GM12878 (cell line): Measurements from ENCODE around the gene AGBL3. TPM values are rescaled to one million over a fixed set of nuclear protein-coding genes. Genes with fewer than 3 reads are reported as not detected.

Experiments used
- ATAC-seq: fragments of 200-7000 bp; cut with Tn5 transposase; 3 replicates; pipeline ENCODE4 v1.9.1; 2020; ENCODE audit warnings: mild to moderate bottlenecking, moderate library complexity
- BruUV-seq: library from RNA; stranded (reverse); fragments of 400-500 nt; replicated peaks from 2 replicates; lab custom pipeline; 2021; lab: Mats Ljungman, UMichigan
- CTCF ChIA-PET: fragments of 300-600 bp; sonication (Branson Sonifier 250); formaldehyde crosslinking; extraction: SDS; loops from one replicate; lab custom pipeline; 2021; ENCODE audit warnings: inconsistent platforms; lab: Yijun Ruan, JAX
- POLR2A ChIA-PET: fragments of 350-600 bp; formaldehyde crosslinking; extraction: SDS; loops from one replicate; lab custom pipeline; 2021; ENCODE audit warnings: inconsistent platforms; lab: Charles Lee
- RAD21 ChIA-PET: fragments of 300-600 bp; sonication (Branson Sonifier 250); formaldehyde crosslinking; loops from one replicate; lab custom pipeline; 2023; ENCODE audit warnings: antibody characterized with exemption; ENCODE audit not compliant: unreplicated experiment; lab: Charles Lee
- SMC1A ChIA-PET: fragments of 300-600 bp; sonication (Branson Sonifier 250); formaldehyde crosslinking; loops from one replicate; lab custom pipeline; 2023; ENCODE audit not compliant: unreplicated experiment, uncharacterized antibody; lab: Charles Lee
- DNase-seq: peaks from one replicate; pipeline ENCODE4 v3.0.0-alpha.2; 2011; ENCODE audit warnings: low read depth, low spot score
- FAIRE-seq: peaks from 3 replicates; lab custom pipeline; 2011; peaks lifted over from hg19 to GRCh38; lab: Jason Lieb, UNC
- H2AFZ ChIP-seq: 2 replicates; pipeline ENCODE4 v1.6.0; 2011; ENCODE audit warnings: low read depth, low read length, control low read depth; ENCODE audit not compliant: control insufficient read depth
- H3K27ac ChIP-seq: 2 replicates; pipeline ENCODE4 v1.5.1; 2011; ENCODE audit warnings: control low read depth; ENCODE audit not compliant: control insufficient read depth, insufficient read depth
- H3K27me3 ChIP-seq, 2 experiments: replicated peaks in 1 of 2; 2 replicates each; pipeline versions ENCODE4 v1.6.0 to v1.6.1; 2011; ENCODE audit warnings: low read length in 1 of 2; ENCODE audit not compliant: control insufficient read depth in 2 of 2, insufficient read depth in 2 of 2
- H3K36me3 ChIP-seq, 2 experiments: 2 replicates each; pipeline ENCODE4 v1.5.1; 2011; ENCODE audit warnings: low read length in 1 of 2; ENCODE audit not compliant: control insufficient read depth in 2 of 2, insufficient read depth in 2 of 2
- H3K4me1 ChIP-seq: 2 replicates; pipeline ENCODE4 v1.6.1; 2011; ENCODE audit warnings: mild to moderate bottlenecking, low read length, moderate library complexity, mixed read lengths; ENCODE audit not compliant: control insufficient read depth, insufficient read depth
- H3K4me2 ChIP-seq: 2 replicates; pipeline ENCODE4 v1.6.0; 2011; ENCODE audit warnings: control low read depth; ENCODE audit not compliant: control insufficient read depth, insufficient read depth
- H3K4me3 ChIP-seq: fragments of 200-600 bp; sonication (generic); 2 replicates; pipeline ENCODE4 v1.5.1; 2016
- H3K79me2 ChIP-seq: 2 replicates; pipeline ENCODE4 v1.6.0; 2011; ENCODE audit warnings: low read length; ENCODE audit not compliant: control insufficient read depth, insufficient read depth
- H3K9ac ChIP-seq: 2 replicates; pipeline ENCODE4 v1.8.0; 2011; ENCODE audit warnings: low read length, control low read depth, mixed read lengths; ENCODE audit not compliant: control insufficient read depth, insufficient read depth
- H3K9me3 ChIP-seq: replicated peaks from 3 replicates; pipeline ENCODE4 v1.5.1; 2011; ENCODE audit warnings: mild to moderate bottlenecking, low read length; ENCODE audit not compliant: control insufficient read depth, insufficient read depth
- H4K20me1 ChIP-seq: 2 replicates; pipeline ENCODE4 v1.6.0; 2011; ENCODE audit not compliant: control insufficient read depth, insufficient read depth
- BCL11A ChIP-seq: IDR thresholded peaks from 2 replicates; pipeline ENCODE4 v1.6.1; 2011; ENCODE audit warnings: low read depth, low read length
- CTCF ChIP-seq, 3 experiments: IDR thresholded peaks in 2 of 3; conservative IDR thresholded peaks in 1 of 3; 2 replicates each; pipeline ENCODE4 v1.5.1; 2011; ENCODE audit warnings: low read depth in 3 of 3, low read length in 3 of 3, mild to moderate bottlenecking in 3 of 3, control low read depth in 2 of 3, moderate library complexity in 2 of 3, inconsistent platforms in 1 of 3, mixed read lengths in 1 of 3; ENCODE audit not compliant: control insufficient read depth in 2 of 3, insufficient read depth in 1 of 3; ENCODE audit errors: extremely low read depth in 1 of 3
- IRF3 ChIP-seq: fragments of 450-650 bp; IDR thresholded peaks from 2 replicates; pipeline ENCODE4 v1.6.1; 2014; ENCODE audit warnings: mild to moderate bottlenecking
- MTA3 ChIP-seq: IDR thresholded peaks from 2 replicates; pipeline ENCODE4 v1.6.1; 2012; ENCODE audit warnings: low read length, inconsistent platforms, borderline replicate concordance
- NFYA ChIP-seq: IDR thresholded peaks from 2 replicates; pipeline ENCODE4 v1.6.1; 2011; ENCODE audit warnings: low read depth, mild to moderate bottlenecking, low read length, improper control_type of control experiment, borderline replicate concordance
- RAD21 ChIP-seq: IDR thresholded peaks from 2 replicates; pipeline ENCODE4 v1.6.1; 2011; ENCODE audit warnings: mild to moderate bottlenecking, low read depth, low read length, moderate library complexity; ENCODE audit not compliant: insufficient read depth
- RBBP5 ChIP-seq: fragments of 200-600 bp; sonication (generic); conservative IDR thresholded peaks from 2 replicates; pipeline ENCODE4 v1.6.1; 2016
- SUPT20H ChIP-seq: IDR thresholded peaks from 2 replicates; pipeline ENCODE4 v1.6.1; 2011; ENCODE audit warnings: low read depth, mild to moderate bottlenecking, low read length, moderate library complexity, borderline replicate concordance; ENCODE audit not compliant: control insufficient read depth
- ZBED1 ChIP-seq: IDR thresholded peaks from 2 replicates; pipeline ENCODE4 v1.6.1; 2016; ENCODE audit warnings: borderline replicate concordance
- ZNF687 ChIP-seq: fragments of 450-650 bp; IDR thresholded peaks from 2 replicates; pipeline ENCODE4 v1.6.1; 2017; ENCODE audit warnings: mild to moderate bottlenecking, moderate library complexity
- WGBS: methylation state at CpG from one replicate; pipeline ENCODE4 v1.1.6; 2016; ENCODE audit warnings: low lambda C conversion rate; ENCODE audit not compliant: insufficient replicate concordance, insufficient coverage; ENCODE audit errors: missing lambda C conversion rate; 5-methylcytosine and 5-hydroxymethylcytosine counted together
- in situ Hi-C: fragments of 300-500 bp; cut with MboI; formaldehyde crosslinking; loops from 9 replicates; pipeline ENCODE4 v1.14.3; 2018; ENCODE audit warnings: mixed read lengths
- intact Hi-C: fragments of 100-400 bp; cut with micrococcal nuclease; formaldehyde crosslinking; loops from one replicate; pipeline ENCODE4 v1.14.2; 2022; ENCODE audit not compliant: unreplicated experiment
- polyA plus RNA-seq, 11 experiments: library from polyadenylated mRNA; depleted of rRNA in 4 of 11; unstranded in 6 of 11; stranded (reverse) in 5 of 11; fragments of >200 nt; fragmentation: Nextera tagmentation in 4 of 11; fragmentation: Illumina TruSeq in 1 of 11; extraction: Ambion mirVana in 4 of 11; extraction: Trizol in 1 of 11; gene quantifications; 1 replicate in 1 of 11; 2 replicates in 10 of 11; pipeline versions ENCODE4 v1.2.1 to v1.2.3, GENCODE V29; 2011 to 2016; ENCODE audit warnings: inconsistent platforms in 2 of 11, missing spikeins in 2 of 11, low read depth in 1 of 11
- total RNA-seq, 4 experiments: library from RNA; depleted of rRNA in 3 of 4; stranded (reverse); fragments of >200 nt in 3 of 4; fragmentation: Illumina TruSeq in 1 of 4; extraction: Trizol in 1 of 4; gene quantifications; 2 replicates each; pipeline versions ENCODE4 v1.2.1 to v1.2.3, GENCODE V29; 2013 to 2021

Gene AGBL3
- total and polyA plus RNA-seq, 10 of the 15 experiments (the other 5 are each of a cell fraction or from before 2014, with no cell fraction given), result 0.82 to 12.4 (median 3.7) TPM

- Histone ChIP-seq H3K79me2 (no peaks in the 10 kb centered on the region), H3K4me1 (no peaks in the 10 kb centered on the region), H3K4me3 (no peak overlapping the region), H3K36me3 (no peaks in the 10 kb centered on the region), H3K4me2 (no peak overlapping the region), H3K9me3 (no peaks in the 10 kb centered on the region; the same call in 2 of the 3 replicates), H2AFZ (no peak overlapping the region), H4K20me1 (no peaks in the 10 kb centered on the region), H3K27ac (no peak overlapping the region), H3K27me3 (no peaks in the 10 kb centered on the region), H3K9ac (no peak overlapping the region)
- RAD21 ChIA-PET, result no interaction called here
- TF ChIP-seq CTCF (IDR thresholded peaks at IDR 0.05 in 2 of 3, conservative IDR thresholded peaks at IDR 0.05 in 1 of 3; ENCODE audit: control insufficient read depth in 2 of 3, extremely low read depth in 1 of 3, insufficient read depth in 1 of 3, low read depth in 3 of 3, low read length in 3 of 3) (no peak), IRF3 (no peak), SUPT20H (no peak), ZNF687 (no peak), NFYA (no peak), BCL11A (no peak), RAD21 (no peak), RBBP5 (no peak), ZBED1 (no peak), MTA3 (no peak)
- intact Hi-C loops (no loop called here), in situ Hi-C loops (no loop called here)
- DNase-seq (no peak), FAIRE-seq (no peak), ATAC-seq (no peak)
- BruUV-seq, result no TSS peak
- 72% methylated on average over 7 of the region's 7 CpGs for WGBS
- CTCF ChIA-PET, result interaction anchor here (0.5 to 1.7 kb wide), 3 partner anchors 37 to 146 kb away, joined by 3 to 4 read pairs (median 3); no protein-coding TSS in a partner anchor
- POLR2A ChIA-PET, result no interaction called here
- SMC1A ChIA-PET, result interaction anchor here (1.1 to 1.7 kb wide), 5 partner anchors 12 to 144 kb away, joined by 3 to 4 read pairs (median 4); no protein-coding TSS in a partner anchor
Observed at GRCh38 chr7:135077642-135078041, 91.3 kb downstream of the AGBL3 start.
